HepG2 (cell line): ENCODE results near the gene TRIM66. TPM values are rescaled to one million over a fixed set of nuclear protein-coding genes. Genes with fewer than 3 reads are reported as not detected.
A peak's percentile ranks its signal among the peaks of the same experiment; 100 is the strongest.

ENCODE experiments used
- ATAD3A ChIP-seq: sonication (generic); formaldehyde crosslinking; IDR thresholded peaks from 2 replicates; pipeline ENCODE4 v1.4.0; 2020; ENCODE audit warnings: missing genetic modification reagents
- ATRX ChIP-seq: sonication (generic); formaldehyde crosslinking; IDR thresholded peaks from 2 replicates; pipeline ENCODE4 v1.4.0; 2020; ENCODE audit warnings: missing genetic modification reagents, borderline replicate concordance
- BRD4 ChIP-seq: sonication (generic); formaldehyde crosslinking; IDR thresholded peaks from 2 replicates; pipeline ENCODE4 v1.4.0; 2020; ENCODE audit warnings: missing genetic modification reagents
- CREBL2 ChIP-seq: sonication (generic); formaldehyde crosslinking; IDR thresholded peaks from 2 replicates; pipeline ENCODE4 v1.8.1; 2023; ENCODE audit warnings: missing genetic modification reagents, mild to moderate bottlenecking, borderline replicate concordance
- DMAP1 ChIP-seq: IDR thresholded peaks from 2 replicates; pipeline ENCODE4 v1.6.1; 2016
- MXD3 ChIP-seq: IDR thresholded peaks from 2 replicates; pipeline ENCODE4 v1.6.1; 2016; ENCODE audit warnings: mild to moderate bottlenecking, missing biosample characterization, missing genetic modification reagents
- NFAT5 ChIP-seq: sonication (generic); formaldehyde crosslinking; IDR thresholded peaks from 2 replicates; pipeline ENCODE4 v1.4.0; 2020; ENCODE audit warnings: missing genetic modification reagents
- SSRP1 ChIP-seq: IDR thresholded peaks from 2 replicates; pipeline ENCODE4 v1.6.1; 2016; ENCODE audit warnings: control low read depth
- U2AF2 ChIP-seq: fragments of 200-400 bp; formaldehyde crosslinking; IDR thresholded peaks from 2 replicates; pipeline ENCODE4 v1.6.1; 2017; ENCODE audit warnings: low read depth, mild to moderate bottlenecking, low read length
- ZKSCAN1 ChIP-seq: fragments of 150-350 bp; IDR thresholded peaks from 2 replicates; pipeline ENCODE4 v1.6.1; 2014; ENCODE audit warnings: low read length
- ZNF274 ChIP-seq: sonication (generic); formaldehyde crosslinking; IDR thresholded peaks from 2 replicates; pipeline ENCODE4 v1.5.1; 2020; ENCODE audit warnings: mild to moderate bottlenecking, missing genetic modification reagents
- ZNF431 ChIP-seq: sonication (generic); formaldehyde crosslinking; IDR thresholded peaks from 2 replicates; pipeline ENCODE4 v1.9.0; 2022; ENCODE audit warnings: missing genetic modification reagents, low read depth, mild to moderate bottlenecking, borderline replicate concordance
- ZNF615 ChIP-seq: sonication (generic); formaldehyde crosslinking; IDR thresholded peaks from 2 replicates; pipeline ENCODE4 v1.5.0; 2020; ENCODE audit warnings: mild to moderate bottlenecking, missing genetic modification reagents, borderline replicate concordance
- ZNF737 ChIP-seq: sonication (generic); formaldehyde crosslinking; IDR thresholded peaks from 2 replicates; pipeline ENCODE4 v1.5.0; 2020; ENCODE audit warnings: missing genetic modification reagents, mild to moderate bottlenecking, borderline replicate concordance
- polyA plus RNA-seq, 8 experiments: library from polyadenylated mRNA; depleted of rRNA in 3 of 8; stranded (reverse) in 7 of 8; unstranded in 1 of 8; fragments of >200 nt; fragmentation: Illumina TruSeq in 4 of 8; extraction: Trizol in 4 of 8; gene quantifications; 2 replicates each; pipeline versions ENCODE4 v1.2.1 to v1.2.3, GENCODE V29; 2011 to 2016; ENCODE audit warnings: low read depth in 4 of 8, missing spikeins in 1 of 8, mixed read lengths in 1 of 8; ENCODE audit not compliant: insufficient read depth in 1 of 8
- total RNA-seq, 5 experiments: library from RNA; depleted of rRNA; stranded (reverse); fragments of >200 nt; fragmentation: Illumina TruSeq; extraction: Trizol; gene quantifications; 2 replicates each; pipeline ENCODE4 v1.2.3, GENCODE V29; 2016; ENCODE audit warnings: low read depth in 1 of 5
- TF ChIP-seq, protein P1 (sequence below): sonication (generic); formaldehyde crosslinking; IDR thresholded peaks from 2 replicates; pipeline ENCODE4 v1.5.0; 2020; ENCODE audit warnings: missing genetic modification reagents, mild to moderate bottlenecking, borderline replicate concordance
- TF ChIP-seq, protein P2 (sequence below): fragments of 450-650 bp; IDR thresholded peaks from 2 replicates; pipeline ENCODE4 v1.6.1; 2016
- TF ChIP-seq, protein P3 (sequence below): sonication (generic); formaldehyde crosslinking; conservative IDR thresholded peaks from 2 replicates; pipeline ENCODE4 v1.4.0; 2020; ENCODE audit warnings: missing genetic modification reagents

TRIM66 gene
- total and polyA plus RNA-seq, 2 of the 13 experiments (the other 11 are each of a cell fraction or from before 2014, with no cell fraction given), result 4.9 to 6.1 TPM

DNA sequence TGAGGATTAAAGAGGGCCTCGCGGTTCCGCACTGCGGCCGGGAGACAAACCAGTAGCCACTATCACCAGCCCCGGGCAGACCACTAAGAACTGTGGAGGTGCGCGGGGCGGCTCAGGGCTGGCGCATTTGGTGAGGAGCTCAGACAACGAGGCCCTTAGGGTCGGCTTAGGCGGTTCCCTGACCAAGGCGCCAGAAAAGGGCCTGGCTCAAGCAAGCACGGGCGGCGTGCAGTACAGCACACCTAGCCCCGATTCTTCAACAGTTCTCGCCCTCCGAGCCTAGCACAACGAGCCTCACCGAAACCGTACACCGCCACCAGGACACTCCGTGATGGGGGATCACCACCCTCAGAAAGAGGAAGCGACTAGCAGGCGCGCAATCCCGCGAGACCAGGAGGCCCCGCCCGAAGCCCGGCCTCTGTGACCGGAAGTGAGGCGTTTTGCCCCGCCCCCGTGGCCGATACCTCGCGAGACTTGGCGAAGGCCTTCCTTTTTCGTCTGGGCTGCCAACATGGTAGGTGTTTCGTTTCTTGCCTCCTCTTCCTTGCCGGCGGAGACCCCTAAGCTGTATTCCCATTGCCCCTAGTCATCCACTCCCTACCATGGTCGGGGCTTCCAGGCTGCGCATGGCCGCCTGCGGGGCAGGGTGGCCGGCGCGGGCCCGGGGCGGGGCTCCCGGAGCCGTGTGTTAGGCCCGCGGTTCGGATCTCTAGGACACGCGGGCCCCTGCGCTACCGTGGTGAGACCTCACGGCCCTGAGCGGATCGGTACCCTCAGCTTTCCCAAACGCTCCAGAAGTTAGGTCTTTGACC, at the start of gene TRIM66, which contains the start of gene RPL27A (continued):
- peak; percentile 51; the same call in 1 of the 2 replicates for TF ChIP-seq NFAT5 (CRISPR knock-in tag)
- TF ChIP-seq DMAP1 (CRISPR knock-in tag), result peak; percentile 92
- peak; percentile 66; the same call in 1 of the 2 replicates for TF ChIP-seq BRD4 (CRISPR knock-in tag)
- TF ChIP-seq, protein P1, sequence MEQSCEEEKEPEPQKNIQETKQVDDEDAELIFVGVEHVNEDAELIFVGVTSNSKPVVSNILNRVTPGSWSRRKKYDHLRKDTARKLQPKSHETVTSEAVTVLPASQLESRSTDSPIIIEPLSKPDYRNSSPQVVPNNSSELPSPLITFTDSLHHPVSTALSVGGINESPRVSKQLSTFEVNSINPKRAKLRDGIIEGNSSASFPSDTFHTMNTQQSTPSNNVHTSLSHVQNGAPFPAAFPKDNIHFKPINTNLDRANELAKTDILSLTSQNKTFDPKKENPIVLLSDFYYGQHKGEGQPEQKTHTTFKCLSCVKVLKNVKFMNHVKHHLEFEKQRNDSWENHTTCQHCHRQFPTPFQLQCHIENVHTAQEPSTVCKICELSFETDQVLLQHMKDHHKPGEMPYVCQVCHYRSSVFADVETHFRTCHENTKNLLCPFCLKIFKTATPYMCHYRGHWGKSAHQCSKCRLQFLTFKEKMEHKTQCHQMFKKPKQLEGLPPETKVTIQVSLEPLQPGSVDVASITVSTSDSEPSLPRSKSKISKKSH (CRISPR knock-in tag), result no peak; the same call in 1 of the 2 replicates
- TF ChIP-seq, protein P2, sequence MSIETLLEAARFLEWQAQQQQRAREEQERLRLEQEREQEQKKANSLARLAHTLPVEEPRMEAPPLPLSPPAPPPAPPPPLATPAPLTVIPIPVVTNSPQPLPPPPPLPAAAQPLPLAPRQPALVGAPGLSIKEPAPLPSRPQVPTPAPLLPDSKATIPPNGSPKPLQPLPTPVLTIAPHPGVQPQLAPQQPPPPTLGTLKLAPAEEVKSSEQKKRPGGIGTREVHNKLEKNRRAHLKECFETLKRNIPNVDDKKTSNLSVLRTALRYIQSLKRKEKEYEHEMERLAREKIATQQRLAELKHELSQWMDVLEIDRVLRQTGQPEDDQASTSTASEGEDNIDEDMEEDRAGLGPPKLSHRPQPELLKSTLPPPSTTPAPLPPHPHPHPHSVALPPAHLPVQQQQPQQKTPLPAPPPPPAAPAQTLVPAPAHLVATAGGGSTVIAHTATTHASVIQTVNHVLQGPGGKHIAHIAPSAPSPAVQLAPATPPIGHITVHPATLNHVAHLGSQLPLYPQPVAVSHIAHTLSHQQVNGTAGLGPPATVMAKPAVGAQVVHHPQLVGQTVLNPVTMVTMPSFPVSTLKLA, result no peak
- TF ChIP-seq ZNF431, result 0 out of 2 replicates have a peak, but pooled peaks have one; percentile 55
- TF ChIP-seq SSRP1 (CRISPR knock-in tag), result no peak
- peak; percentile 69; the same call in 1 of the 2 replicates for TF ChIP-seq ZNF274
- TF ChIP-seq ZKSCAN1, result no peak
- 0 out of 2 replicates have a peak, but pooled peaks have one; percentile 10 for TF ChIP-seq CREBL2 (CRISPR knock-in tag)
- TF ChIP-seq ZNF615 (CRISPR knock-in tag), result 0 out of 2 replicates have a peak, but pooled peaks have one; percentile 16
- no peak for TF ChIP-seq ATRX (CRISPR knock-in tag)
- peak; percentile 50; the same call in 1 of the 2 replicates for TF ChIP-seq ZNF737 (CRISPR knock-in tag)
- no peak for TF ChIP-seq U2AF2
- no peak for TF ChIP-seq ATAD3A (CRISPR knock-in tag)
- TF ChIP-seq, protein P3, sequence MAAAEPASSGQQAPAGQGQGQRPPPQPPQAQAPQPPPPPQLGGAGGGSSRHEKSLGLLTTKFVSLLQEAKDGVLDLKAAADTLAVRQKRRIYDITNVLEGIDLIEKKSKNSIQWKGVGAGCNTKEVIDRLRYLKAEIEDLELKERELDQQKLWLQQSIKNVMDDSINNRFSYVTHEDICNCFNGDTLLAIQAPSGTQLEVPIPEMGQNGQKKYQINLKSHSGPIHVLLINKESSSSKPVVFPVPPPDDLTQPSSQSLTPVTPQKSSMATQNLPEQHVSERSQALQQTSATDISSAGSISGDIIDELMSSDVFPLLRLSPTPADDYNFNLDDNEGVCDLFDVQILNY (CRISPR knock-in tag), result no peak; the same call in 1 of the 2 replicates
- peak; percentile 55; the same call in 1 of the 2 replicates for TF ChIP-seq MXD3 (CRISPR knock-in tag)
